Cardiac muscle cell (in vitro differentiated cells and primary cell): ENCODE measurements around the gene CYP2S1. TPM values are rescaled to one million over a fixed set of nuclear protein-coding genes. Genes with fewer than 3 reads are reported as not detected.

Experiments used
- DNase-seq, 2 donors: peaks; one replicate each; pipeline versions ENCODE4 v3.0.0 to v3.0.0-alpha.2; 2010 to 2017; ENCODE audit warnings: low read depth in 1 of 2, low spot score in 1 of 2
- H3K27ac ChIP-seq: fragments of 200-600 bp; sonication (generic); 2 replicates; pipeline ENCODE4 v1.5.1; 2016
- H3K27me3 ChIP-seq: fragments of 200-600 bp; sonication (generic); 2 replicates; pipeline ENCODE4 v1.6.0; 2016; ENCODE audit warnings: control low read depth
- H3K36me3 ChIP-seq: fragments of 200-600 bp; sonication (generic); 2 replicates; pipeline ENCODE4 v1.5.1; 2016; ENCODE audit warnings: control low read depth
- H3K4me1 ChIP-seq: fragments of 200-600 bp; sonication (generic); 2 replicates; pipeline ENCODE4 v1.8.1; 2017; ENCODE audit warnings: low read depth, mild to moderate bottlenecking, mixed run types
- H3K4me3 ChIP-seq: fragments of 200-600 bp; sonication (generic); 2 replicates; pipeline ENCODE4 v1.5.1; 2016; ENCODE audit warnings: mild to moderate bottlenecking
- H3K9me3 ChIP-seq: fragments of 200-600 bp; sonication (generic); 2 replicates; pipeline ENCODE4 v1.5.1; 2017; ENCODE audit warnings: low read depth, mild to moderate bottlenecking, control low read depth
- CTCF ChIP-seq: IDR thresholded peaks from 2 replicates; pipeline ENCODE4 v1.5.1; 2012; ENCODE audit warnings: low read depth, mild to moderate bottlenecking, low read length
- polyA plus RNA-seq: library from polyadenylated mRNA; unstranded; fragments of >200 nt; fragmentation: Nextera tagmentation; extraction: Ambion mirVana; gene quantifications from 2 replicates; pipeline ENCODE4 v1.2.1, GENCODE V29; 2016
- total RNA-seq: library from RNA; depleted of rRNA; stranded (reverse); fragments of >200 nt; gene quantifications from 2 replicates; pipeline ENCODE4 v1.2.3, GENCODE V29; 2016

Gene CYP2S1
- total and polyA plus RNA-seq, 2 experiments from 2014 or later, result 1.8 to 2.3 TPM

- Histone ChIP-seq H3K27me3 (no peaks in the 10 kb centered on the region), H3K9me3 (no peaks in the 10 kb centered on the region), H3K4me3 (no peak overlapping the region), H3K27ac (no peak overlapping the region), H3K4me1 (no peaks in the 10 kb centered on the region), H3K36me3 (peaks cover 14% of the 10 kb centered on the region)
- no peak for DNase-seq
- TF ChIP-seq CTCF, result no peak
Observed at GRCh38 chr19:41238244-41238643, 45.2 kb downstream of the CYP2S1 start.

- Histone ChIP-seq H3K4me1 (no peaks in the 10 kb centered on the region), H3K4me3 (no peak overlapping the region), H3K27me3 (no peaks in the 10 kb centered on the region), H3K27ac (no peak overlapping the region), H3K36me3 (peaks cover 14% of the 10 kb centered on the region), H3K9me3 (no peaks in the 10 kb centered on the region)
- TF ChIP-seq CTCF, result no peak
- no peak for DNase-seq
Observed at GRCh38 chr19:41239363-41239762, 46.3 kb downstream of the CYP2S1 start.

GRCh38 chr19:41239961-41240574 is 47.0 kb downstream of the CYP2S1 start:
- TF ChIP-seq CTCF, result no peak
- peaks cover 14% of the 10 kb centered on the region for H3K36me3 ChIP-seq
- H3K27ac ChIP-seq, result no peak overlapping the region
- H3K4me3 ChIP-seq, result no peak overlapping the region
- H3K4me1 ChIP-seq, result no peaks in the 10 kb centered on the region
- no peak for DNase-seq
- no peaks in the 10 kb centered on the region for H3K27me3 ChIP-seq
- no peaks in the 10 kb centered on the region for H3K9me3 ChIP-seq

- Histone ChIP-seq H3K4me1 (no peaks in the 10 kb centered on the region), H3K27ac (no peak overlapping the region), H3K4me3 (no peak overlapping the region), H3K27me3 (no peaks in the 10 kb centered on the region), H3K36me3 (peaks cover 14% of the 10 kb centered on the region), H3K9me3 (no peaks in the 10 kb centered on the region)
- TF ChIP-seq CTCF, result no peak
- no peak for DNase-seq
Observed at GRCh38 chr19:41241859-41242258, 48.8 kb downstream of the CYP2S1 start.

- no peak overlapping the region for H3K27ac ChIP-seq
- H3K4me1 ChIP-seq, result no peaks in the 10 kb centered on the region
- DNase-seq, result no peak
- no peaks in the 10 kb centered on the region for H3K9me3 ChIP-seq
- H3K4me3 ChIP-seq, result no peak overlapping the region
- no peak for TF ChIP-seq CTCF
- peaks cover 17% of the 10 kb centered on the region for H3K36me3 ChIP-seq
- no peaks in the 10 kb centered on the region for H3K27me3 ChIP-seq
Observed at GRCh38 chr19:41244117-41244516, 51.1 kb downstream of the CYP2S1 start.

GRCh38 chr19:41245843-41246242 is 52.8 kb downstream of the CYP2S1 start:
- Histone ChIP-seq H3K9me3 (no peaks in the 10 kb centered on the region), H3K4me3 (no peak overlapping the region), H3K27me3 (no peaks in the 10 kb centered on the region), H3K4me1 (no peaks in the 10 kb centered on the region), H3K27ac (no peak overlapping the region), H3K36me3 (peaks cover 15% of the 10 kb centered on the region)
- no peak for TF ChIP-seq CTCF
- no peak for DNase-seq
